Prostate gland (tissue), 2 donors: ENCODE data around the gene SLC12A5.
"Not testable (repeated sequence)": the region's sequence is repeated elsewhere in the genome, so short reads cannot be mapped to it uniquely, and the experiment has no call there.

ENCODE experiments used
- CTCF ChIP-seq, 4 experiments: fragments of 200-600 bp in 2 of 4; fragments of 450-650 bp in 2 of 4; sonication (generic) in 2 of 4; IDR thresholded peaks; 1 replicate in 3 of 4; 2 replicates in 1 of 4; pipeline ENCODE4 v1.5.1; 2016 to 2019; ENCODE audit warnings: antibody characterized with exemption in 4 of 4, mild to moderate bottlenecking in 2 of 4, moderate library complexity in 2 of 4
- POLR2A ChIP-seq: fragments of 450-650 bp; IDR thresholded peaks from one replicate; pipeline ENCODE4 v1.6.1; 2016; ENCODE audit warnings: antibody characterized with exemption, mild to moderate bottlenecking

DNA sequence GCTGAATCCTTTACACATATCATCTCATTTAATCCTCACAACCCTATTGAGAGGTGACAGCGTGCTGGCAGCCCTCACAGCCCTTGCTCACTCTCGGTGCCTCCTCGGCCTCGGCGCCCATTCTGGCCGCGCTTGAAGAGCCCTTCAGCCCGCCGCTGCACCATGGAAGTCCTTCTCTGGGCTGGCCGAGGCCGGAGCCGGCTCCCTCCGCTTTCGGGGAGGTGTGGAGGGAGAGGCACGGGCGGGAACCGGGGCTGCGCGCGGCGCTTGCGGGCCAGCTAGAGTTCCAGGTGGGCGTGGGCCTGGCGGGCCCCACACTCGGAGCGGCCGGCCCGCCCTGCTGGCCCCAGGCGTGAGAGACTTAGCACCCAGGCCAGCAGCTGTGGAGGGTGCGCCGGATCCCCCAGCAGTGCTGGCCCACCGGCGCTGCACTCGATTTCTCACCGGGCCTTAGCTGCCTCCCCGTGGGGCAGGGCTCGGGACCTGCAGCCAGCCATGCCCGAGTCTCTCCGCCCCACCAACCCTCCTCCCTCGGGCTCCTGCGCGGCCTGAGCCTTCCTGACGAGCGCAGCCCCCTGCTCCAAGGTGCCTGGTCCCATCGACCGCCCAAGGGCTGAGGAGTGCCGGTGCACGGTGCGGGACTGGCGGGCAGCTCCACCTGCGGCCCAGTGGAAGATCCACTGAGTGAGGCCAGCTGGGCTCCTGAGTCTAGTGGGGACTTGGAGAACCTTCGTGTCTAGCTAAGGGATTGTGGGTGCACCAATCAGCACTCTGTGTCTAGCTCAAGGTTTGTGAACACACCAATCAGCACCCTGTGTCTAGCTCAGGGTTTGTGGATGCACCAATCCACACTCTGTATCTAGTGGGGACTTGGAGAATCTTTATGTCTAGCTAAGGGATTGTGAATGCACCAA lies 62.9 kb downstream of the SLC12A5 start:
- TF ChIP-seq CTCF (IDR thresholded peaks at IDR 0.05); POLR2A: not testable (repeated sequence)
